Neural cell (in vitro differentiated cells): Measurements from ENCODE around the gene TSPAN4. TPM values are rescaled to one million over a fixed set of nuclear protein-coding genes. Genes with fewer than 3 reads are reported as not detected.

Experiments used
- H2AFZ ChIP-seq: fragments of 200-600, 300-800 bp; sonication (generic), shearing (Covaris generic); 2 replicates; pipeline ENCODE4 v1.6.0; 2014; ENCODE audit warnings: low read depth, mild to moderate bottlenecking, antibody characterized with exemption, low read length, moderate library complexity
- H3F3A ChIP-seq: fragments of 200-600 bp; shearing (Covaris generic); 2 replicates; pipeline ENCODE4 v1.6.1; 2016; ENCODE audit warnings: mild to moderate bottlenecking, moderate library complexity, mixed read lengths, antibody characterized with exemption, low read length; ENCODE audit not compliant: insufficient read depth, poor library complexity, severe bottlenecking
- H3K27ac ChIP-seq: fragments of 200-600, 300-800 bp; sonication (generic), shearing (Covaris generic); 2 replicates; pipeline ENCODE4 v1.5.1; 2014; ENCODE audit warnings: mild to moderate bottlenecking, low read length, moderate library complexity
- H3K27me3 ChIP-seq: fragments of 300-800, 200-600 bp; sonication (generic), shearing (Covaris generic); 2 replicates; pipeline ENCODE4 v1.6.0; 2014; ENCODE audit warnings: mild to moderate bottlenecking, low read depth, low read length, moderate library complexity; ENCODE audit not compliant: insufficient read depth
- H3K36me3 ChIP-seq: fragments of 300-800, 200-600 bp; sonication (generic), shearing (Covaris generic); 2 replicates; pipeline ENCODE4 v1.5.1; 2014; ENCODE audit warnings: mild to moderate bottlenecking, antibody characterized with exemption, low read length, moderate library complexity; ENCODE audit not compliant: insufficient read depth
- H3K4me2 ChIP-seq: fragments of 300-800, 200-600 bp; sonication (generic), shearing (Covaris generic); 2 replicates; pipeline ENCODE4 v1.6.0; 2014; ENCODE audit warnings: mild to moderate bottlenecking, low read length
- H3K4me3 ChIP-seq: fragments of 300-800, 200-600 bp; sonication (generic), shearing (Covaris generic); 2 replicates; pipeline ENCODE4 v1.5.1; 2014; ENCODE audit warnings: mild to moderate bottlenecking, low read length, moderate library complexity
- H3K79me2 ChIP-seq: fragments of 200-600 bp; shearing (Covaris generic); replicated peaks from 2 replicates; pipeline ENCODE4 v1.6.0; 2014; ENCODE audit warnings: mild to moderate bottlenecking, low read length, moderate library complexity; ENCODE audit not compliant: insufficient read depth
- H3K9ac ChIP-seq: fragments of 300-800, 200-600 bp; sonication (generic), shearing (Covaris generic); 2 replicates; pipeline ENCODE4 v1.6.1; 2016; ENCODE audit warnings: mild to moderate bottlenecking, low read length, mixed read lengths
- H3K9me2 ChIP-seq: fragments of 200-600 bp; shearing (Covaris generic); 2 replicates; pipeline ENCODE4 v1.6.1; 2016; ENCODE audit warnings: mild to moderate bottlenecking, low read length, mixed read lengths; ENCODE audit not compliant: insufficient read depth
- H3K9me3 ChIP-seq: fragments of 200-600, 300-800 bp; sonication (generic), shearing (Covaris generic); 2 replicates; pipeline ENCODE4 v1.6.1; 2016; ENCODE audit warnings: mild to moderate bottlenecking, mixed run types, low read length, moderate library complexity, mixed read lengths
- H4K20me1 ChIP-seq: fragments of 200-600 bp; shearing (Covaris generic); 2 replicates; pipeline ENCODE4 v1.6.1; 2016; ENCODE audit warnings: mild to moderate bottlenecking, mixed run types; ENCODE audit not compliant: insufficient read depth
- EP300 ChIP-seq: fragments of 450-650 bp; conservative IDR thresholded peaks from 2 replicates; pipeline ENCODE4 v1.6.1; 2014; ENCODE audit warnings: antibody characterized with exemption, mild to moderate bottlenecking, moderate library complexity; ENCODE audit not compliant: poor library complexity, severe bottlenecking
- EZH2 ChIP-seq: fragments of 200-600, 300-800 bp; shearing (Covaris generic), sonication (generic); IDR thresholded peaks from 2 replicates; pipeline ENCODE4 v1.6.1; 2014; ENCODE audit warnings: antibody characterized with exemption, low read length, borderline replicate concordance, mild to moderate bottlenecking; ENCODE audit not compliant: insufficient read depth, poor library complexity, severe bottlenecking
- MXI1 ChIP-seq: fragments of 450-650 bp; conservative IDR thresholded peaks from 2 replicates; pipeline ENCODE4 v1.6.1; 2014; ENCODE audit warnings: antibody characterized with exemption, mild to moderate bottlenecking; ENCODE audit not compliant: poor library complexity, severe bottlenecking
- POLR2AphosphoS5 ChIP-seq: IDR thresholded peaks from 2 replicates; pipeline ENCODE4 v1.6.1; 2012
- RAD21 ChIP-seq: fragments of 450-650 bp; conservative IDR thresholded peaks from 2 replicates; pipeline ENCODE4 v1.6.1; 2014; ENCODE audit warnings: antibody characterized with exemption, mild to moderate bottlenecking, moderate library complexity
- SMC3 ChIP-seq: fragments of 450-650 bp; conservative IDR thresholded peaks from 2 replicates; pipeline ENCODE4 v1.6.1; 2014; ENCODE audit warnings: antibody characterized with exemption, mild to moderate bottlenecking, moderate library complexity; ENCODE audit not compliant: poor library complexity
- TAF1 ChIP-seq: IDR thresholded peaks from 2 replicates; pipeline ENCODE4 v1.6.1; 2012; ENCODE audit warnings: low read depth
- polyA plus RNA-seq: library from polyadenylated mRNA; depleted of rRNA; stranded (reverse); fragments of >200 nt; gene quantifications from 2 replicates; pipeline ENCODE4 v1.2.3, GENCODE V29; 2014
- TF ChIP-seq, protein P1 (sequence below): fragments of 450-650 bp; IDR thresholded peaks from 2 replicates; pipeline ENCODE4 v1.5.1; 2014; ENCODE audit warnings: antibody characterized with exemption, mild to moderate bottlenecking, moderate library complexity; ENCODE audit not compliant: poor library complexity, severe bottlenecking
- TF ChIP-seq, protein P2 (sequence below): IDR thresholded peaks from 2 replicates; pipeline ENCODE4 v1.6.1; 2012; ENCODE audit warnings: borderline replicate concordance

TSPAN4 gene
- polyA plus RNA-seq, 1 donor from 2014 or later: 68.1 TPM

DNA sequence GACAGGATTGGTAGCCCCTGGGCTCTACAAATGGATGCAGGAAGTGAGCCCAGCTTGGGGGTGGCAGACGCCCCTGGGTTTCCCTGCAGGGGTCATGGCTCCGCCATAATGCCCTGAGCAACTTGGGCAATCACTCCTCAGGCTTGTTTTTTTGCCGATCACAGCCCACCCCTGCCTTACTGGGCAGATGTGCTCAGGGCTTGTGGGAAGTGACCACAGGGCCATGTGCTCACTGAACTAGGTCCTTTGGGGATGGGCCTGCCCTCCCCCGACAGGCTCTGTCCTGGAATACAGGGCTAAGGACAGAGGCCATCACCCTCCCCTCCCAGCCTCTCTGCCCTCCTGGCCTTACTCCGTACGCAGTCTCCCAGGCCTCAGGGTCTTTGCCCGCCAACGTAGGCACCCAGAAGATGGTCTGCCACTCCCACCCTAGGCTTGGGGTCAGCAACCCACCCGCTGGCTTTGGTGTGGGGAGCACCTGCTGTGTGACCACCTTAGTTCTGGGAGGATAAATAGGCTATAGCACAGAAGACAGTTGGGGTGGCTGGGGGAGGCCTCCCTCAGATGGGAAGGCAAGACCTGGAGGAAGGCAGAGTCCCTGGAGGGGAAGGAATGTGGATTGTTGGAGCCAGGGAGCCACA is 29.1 kb upstream of the TSPAN4 start:
- H2AFZ ChIP-seq: no peak overlapping the region
- TF ChIP-seq RAD21 (no peak), MXI1 (no peak), SMC3 (no peak), POLR2AphosphoS5 (no peak), TAF1 (no peak), EZH2 (no peak), EP300 (no peak)
- TF ChIP-seq, protein P1, sequence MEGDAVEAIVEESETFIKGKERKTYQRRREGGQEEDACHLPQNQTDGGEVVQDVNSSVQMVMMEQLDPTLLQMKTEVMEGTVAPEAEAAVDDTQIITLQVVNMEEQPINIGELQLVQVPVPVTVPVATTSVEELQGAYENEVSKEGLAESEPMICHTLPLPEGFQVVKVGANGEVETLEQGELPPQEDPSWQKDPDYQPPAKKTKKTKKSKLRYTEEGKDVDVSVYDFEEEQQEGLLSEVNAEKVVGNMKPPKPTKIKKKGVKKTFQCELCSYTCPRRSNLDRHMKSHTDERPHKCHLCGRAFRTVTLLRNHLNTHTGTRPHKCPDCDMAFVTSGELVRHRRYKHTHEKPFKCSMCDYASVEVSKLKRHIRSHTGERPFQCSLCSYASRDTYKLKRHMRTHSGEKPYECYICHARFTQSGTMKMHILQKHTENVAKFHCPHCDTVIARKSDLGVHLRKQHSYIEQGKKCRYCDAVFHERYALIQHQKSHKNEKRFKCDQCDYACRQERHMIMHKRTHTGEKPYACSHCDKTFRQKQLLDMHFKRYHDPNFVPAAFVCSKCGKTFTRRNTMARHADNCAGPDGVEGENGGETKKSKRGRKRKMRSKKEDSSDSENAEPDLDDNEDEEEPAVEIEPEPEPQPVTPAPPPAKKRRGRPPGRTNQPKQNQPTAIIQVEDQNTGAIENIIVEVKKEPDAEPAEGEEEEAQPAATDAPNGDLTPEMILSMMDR: no peak
- TF ChIP-seq, protein P2, sequence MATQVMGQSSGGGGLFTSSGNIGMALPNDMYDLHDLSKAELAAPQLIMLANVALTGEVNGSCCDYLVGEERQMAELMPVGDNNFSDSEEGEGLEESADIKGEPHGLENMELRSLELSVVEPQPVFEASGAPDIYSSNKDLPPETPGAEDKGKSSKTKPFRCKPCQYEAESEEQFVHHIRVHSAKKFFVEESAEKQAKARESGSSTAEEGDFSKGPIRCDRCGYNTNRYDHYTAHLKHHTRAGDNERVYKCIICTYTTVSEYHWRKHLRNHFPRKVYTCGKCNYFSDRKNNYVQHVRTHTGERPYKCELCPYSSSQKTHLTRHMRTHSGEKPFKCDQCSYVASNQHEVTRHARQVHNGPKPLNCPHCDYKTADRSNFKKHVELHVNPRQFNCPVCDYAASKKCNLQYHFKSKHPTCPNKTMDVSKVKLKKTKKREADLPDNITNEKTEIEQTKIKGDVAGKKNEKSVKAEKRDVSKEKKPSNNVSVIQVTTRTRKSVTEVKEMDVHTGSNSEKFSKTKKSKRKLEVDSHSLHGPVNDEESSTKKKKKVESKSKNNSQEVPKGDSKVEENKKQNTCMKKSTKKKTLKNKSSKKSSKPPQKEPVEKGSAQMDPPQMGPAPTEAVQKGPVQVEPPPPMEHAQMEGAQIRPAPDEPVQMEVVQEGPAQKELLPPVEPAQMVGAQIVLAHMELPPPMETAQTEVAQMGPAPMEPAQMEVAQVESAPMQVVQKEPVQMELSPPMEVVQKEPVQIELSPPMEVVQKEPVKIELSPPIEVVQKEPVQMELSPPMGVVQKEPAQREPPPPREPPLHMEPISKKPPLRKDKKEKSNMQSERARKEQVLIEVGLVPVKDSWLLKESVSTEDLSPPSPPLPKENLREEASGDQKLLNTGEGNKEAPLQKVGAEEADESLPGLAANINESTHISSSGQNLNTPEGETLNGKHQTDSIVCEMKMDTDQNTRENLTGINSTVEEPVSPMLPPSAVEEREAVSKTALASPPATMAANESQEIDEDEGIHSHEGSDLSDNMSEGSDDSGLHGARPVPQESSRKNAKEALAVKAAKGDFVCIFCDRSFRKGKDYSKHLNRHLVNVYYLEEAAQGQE: no peak
- no peaks in the 10 kb centered on the region for H4K20me1 ChIP-seq
- H3K9ac ChIP-seq: no peak overlapping the region
- H3K4me2 ChIP-seq: no peak overlapping the region
- H3K27ac ChIP-seq: no peak overlapping the region
- no peaks in the 10 kb centered on the region for H3F3A ChIP-seq
- H3K27me3 ChIP-seq: no peaks in the 10 kb centered on the region
- no peaks in the 10 kb centered on the region for H3K9me2 ChIP-seq
- H3K9me3 ChIP-seq: no peaks in the 10 kb centered on the region
- H3K4me3 ChIP-seq: no peak overlapping the region
- H3K36me3 ChIP-seq: no peaks in the 10 kb centered on the region
- H3K79me2 ChIP-seq: peaks cover 17% of the 10 kb centered on the region

DNA sequence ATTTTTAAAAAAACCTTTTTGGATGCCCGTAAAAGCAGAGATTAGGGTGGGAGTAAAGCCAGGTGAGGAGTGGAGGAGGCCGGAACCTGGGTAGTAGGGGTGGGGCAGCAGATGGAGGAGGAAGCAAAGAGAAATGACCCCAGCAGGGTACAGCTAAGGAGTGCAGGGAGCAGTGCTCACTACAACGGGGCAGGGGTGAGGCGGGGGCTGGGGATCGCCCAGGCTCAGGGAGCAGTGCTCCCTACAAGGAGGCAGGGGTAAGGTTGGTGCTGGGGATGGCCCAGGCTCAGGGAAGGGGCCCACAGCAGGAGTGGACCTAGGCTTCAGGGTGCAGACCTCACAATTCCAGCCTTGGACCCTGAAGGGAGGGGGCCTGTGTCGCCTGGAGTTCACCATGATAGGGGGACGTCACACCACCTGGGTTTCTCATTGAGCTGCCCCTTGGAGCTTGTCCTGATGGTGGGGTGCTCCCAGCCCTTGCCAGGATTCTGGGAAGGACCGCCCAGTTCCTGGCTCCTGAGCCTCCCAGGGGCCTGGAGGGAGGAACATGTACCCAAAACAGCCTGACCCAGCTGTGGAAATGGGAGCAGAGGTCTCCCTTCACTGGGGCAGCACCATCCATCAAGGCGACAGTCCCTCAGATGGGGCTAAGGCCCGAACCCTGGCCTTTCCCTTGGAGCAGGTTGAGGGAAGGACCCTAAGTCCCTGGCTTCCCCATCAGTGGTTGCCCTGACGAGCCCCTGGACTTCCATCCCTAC is 26.8 kb upstream of the TSPAN4 start:
- Histone ChIP-seq H3K9ac (no peak overlapping the region), H2AFZ (no peak overlapping the region), H3F3A (no peaks in the 10 kb centered on the region), H3K36me3 (no peaks in the 10 kb centered on the region), H3K4me3 (no peak overlapping the region), H4K20me1 (no peaks in the 10 kb centered on the region), H3K9me3 (no peaks in the 10 kb centered on the region), H3K9me2 (no peaks in the 10 kb centered on the region), H3K27ac (no peak overlapping the region), H3K79me2 (peaks cover 8% of the 10 kb centered on the region), H3K27me3 (no peaks in the 10 kb centered on the region), H3K4me2 (no peak overlapping the region)
- TF ChIP-seq RAD21 (no peak), MXI1 (no peak), SMC3 (no peak), TAF1 (no peak), EP300 (no peak), EZH2 (no peak), POLR2AphosphoS5 (no peak)
- TF ChIP-seq, protein P1: no peak
- TF ChIP-seq, protein P2: no peak
